ENCODE data around the gene SMYD3. TPM values are rescaled to one million over a fixed set of nuclear protein-coding genes. Genes with fewer than 3 reads are reported as not detected.

Gene SMYD3
- total RNA-seq, 1 donor from 2014 or later = 27.2 TPM

GRCh38 chr1:245763873-245764331 lies 743.2 kb downstream of the SMYD3 start:
- H3K4me3 ChIP-seq = no peak overlapping the region
- no peaks in the 10 kb centered on the region for H3K27me3 ChIP-seq
- H3K27ac ChIP-seq = no peak overlapping the region
- H3K36me3 ChIP-seq = no peaks in the 10 kb centered on the region
- no peak for DNase-seq
- H3K4me1 ChIP-seq = no peaks in the 10 kb centered on the region
- no peak for ATAC-seq
- TF ChIP-seq CTCF (IDR thresholded peaks at IDR 0.05) = no peak
- intact Hi-C loops (cut with DNase I) = no loop called here
- H3K9me3 ChIP-seq = no peaks in the 10 kb centered on the region

GRCh38 chr1:245762396-245762910 lies 744.6 kb downstream of the SMYD3 start:
- no peak overlapping the region for H3K27ac ChIP-seq
- H3K27me3 ChIP-seq = no peaks in the 10 kb centered on the region
- no peak for TF ChIP-seq CTCF (IDR thresholded peaks at IDR 0.05)
- intact Hi-C loops (cut with DNase I) = no loop called here
- no peaks in the 10 kb centered on the region for H3K9me3 ChIP-seq
- no peak for DNase-seq
- no peaks in the 10 kb centered on the region for H3K36me3 ChIP-seq
- no peak for ATAC-seq
- H3K4me3 ChIP-seq = no peak overlapping the region
- no peaks in the 10 kb centered on the region for H3K4me1 ChIP-seq

GRCh38 chr1:245760301-245760700 lies 746.8 kb downstream of the SMYD3 start:
- intact Hi-C loops (cut with DNase I) = no loop called here
- H3K27me3 ChIP-seq = no peaks in the 10 kb centered on the region
- ATAC-seq (no peak), DNase-seq (no peak)
- H3K36me3 ChIP-seq = no peaks in the 10 kb centered on the region
- TF ChIP-seq CTCF (IDR thresholded peaks at IDR 0.05) = no peak
- H3K4me1 ChIP-seq = no peaks in the 10 kb centered on the region
- no peak overlapping the region for H3K27ac ChIP-seq
- no peak overlapping the region for H3K4me3 ChIP-seq
- no peaks in the 10 kb centered on the region for H3K9me3 ChIP-seq

- no peaks in the 10 kb centered on the region for H3K27me3 ChIP-seq
- no peak overlapping the region for H3K4me3 ChIP-seq
- ATAC-seq (no peak), DNase-seq (no peak)
- H3K27ac ChIP-seq = no peak overlapping the region
- H3K36me3 ChIP-seq = no peaks in the 10 kb centered on the region
- intact Hi-C loops (cut with DNase I) = no loop called here
- TF ChIP-seq CTCF (IDR thresholded peaks at IDR 0.05) = no peak
- H3K9me3 ChIP-seq = no peaks in the 10 kb centered on the region
- H3K4me1 ChIP-seq = no peaks in the 10 kb centered on the region
These were observed 752.6 kb downstream of the SMYD3 start for GRCh38 chr1:245754463-245754961.

GRCh38 chr1:245753807-245754206 lies 753.3 kb downstream of the SMYD3 start:
- no peaks in the 10 kb centered on the region for H3K9me3 ChIP-seq
- intact Hi-C loops (cut with DNase I) = no loop called here

More at GRCh38 chr1:245753807-245754206, 753.3 kb downstream of the SMYD3 start:
- no peak for TF ChIP-seq CTCF (IDR thresholded peaks at IDR 0.05)
- Histone ChIP-seq H3K27ac (no peak overlapping the region), H3K4me1 (no peaks in the 10 kb centered on the region), H3K27me3 (no peaks in the 10 kb centered on the region), H3K36me3 (peaks cover 5% of the 10 kb centered on the region), H3K4me3 (no peak overlapping the region)
- ATAC-seq (no peak), DNase-seq (no peak)
